ENCODE measurements around the gene CDC20. TPM values are rescaled to one million over a fixed set of nuclear protein-coding genes. Genes with fewer than 3 reads are reported as not detected.

CDC20 gene
- total and polyA plus RNA-seq, 2 experiments from 2014 or later = 207 to 252 TPM

- Mint-ChIP-seq H3K4me1 (peaks cover 25% of the 10 kb centered on the region), H3K27ac (no peak overlapping the region), H3K9me3 (no peaks in the 10 kb centered on the region; the same call in 2 of the 3 replicates), H3K4me3 (no peak overlapping the region), H3K36me3 (ENCODE audit: low read depth) (no peaks in the 10 kb centered on the region), H3K27me3 (ENCODE audit: insufficient read depth, low read depth, poor library complexity) (no peaks in the 10 kb centered on the region)
- Histone ChIP-seq H3K27ac (ENCODE audit: low read depth) (no peak overlapping the region), H3K4me1 (ENCODE audit: insufficient read depth) (peaks cover 11% of the 10 kb centered on the region), H3K36me3 (ENCODE audit: insufficient read depth) (no peaks in the 10 kb centered on the region), H2AFZ (no peak overlapping the region), H3F3A (replicated peaks; ENCODE audit: low read depth) (peaks cover 10% of the 10 kb centered on the region; the same call in 1 of the 2 replicates), H3K4me2 (no peak overlapping the region), H3K79me2 (replicated peaks; ENCODE audit: insufficient read depth) (no peaks in the 10 kb centered on the region), H4K20me1 (replicated peaks; ENCODE audit: insufficient read depth) (no peaks in the 10 kb centered on the region), H3K4me3 (no peak overlapping the region), H3K27me3 (ENCODE audit: insufficient read depth) (peaks cover 18% of the 10 kb centered on the region), H3K9me2 (ENCODE audit: insufficient read depth) (no peaks in the 10 kb centered on the region)
- no peak for DNase-seq (ENCODE audit: low spot score)
- no peak for ATAC-seq
- TF ChIP-seq CREB1 (CRISPR knock-in tag; IDR thresholded peaks at IDR 0.05; ENCODE audit: low read depth) = no peak
- no peak for TF ChIP-seq NANOG (IDR thresholded peaks at IDR 0.05; ENCODE audit: borderline replicate concordance)
- TF ChIP-seq POLR2AphosphoS5 (IDR thresholded peaks at IDR 0.05; ENCODE audit: low read depth) = no peak
- no peak for TF ChIP-seq REST (IDR thresholded peaks at IDR 0.05; ENCODE audit: unreplicated experiment)
- no peak for TF ChIP-seq EZH2 (IDR thresholded peaks at IDR 0.05; ENCODE audit: low read depth, unreplicated experiment)
- no peak for TF ChIP-seq JUNB (IDR thresholded peaks at IDR 0.05; ENCODE audit: unreplicated experiment)
- TF ChIP-seq EZH2phosphoT487 (IDR thresholded peaks at IDR 0.05; ENCODE audit: unreplicated experiment) = no peak
- TF ChIP-seq CTCF (conservative IDR thresholded peaks at IDR 0.05; ENCODE audit: low read depth in 2 of 2) = no peak
- TF ChIP-seq, protein P1, sequence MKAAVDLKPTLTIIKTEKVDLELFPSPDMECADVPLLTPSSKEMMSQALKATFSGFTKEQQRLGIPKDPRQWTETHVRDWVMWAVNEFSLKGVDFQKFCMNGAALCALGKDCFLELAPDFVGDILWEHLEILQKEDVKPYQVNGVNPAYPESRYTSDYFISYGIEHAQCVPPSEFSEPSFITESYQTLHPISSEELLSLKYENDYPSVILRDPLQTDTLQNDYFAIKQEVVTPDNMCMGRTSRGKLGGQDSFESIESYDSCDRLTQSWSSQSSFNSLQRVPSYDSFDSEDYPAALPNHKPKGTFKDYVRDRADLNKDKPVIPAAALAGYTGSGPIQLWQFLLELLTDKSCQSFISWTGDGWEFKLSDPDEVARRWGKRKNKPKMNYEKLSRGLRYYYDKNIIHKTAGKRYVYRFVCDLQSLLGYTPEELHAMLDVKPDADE (IDR thresholded peaks at IDR 0.05) = no peak
- no peak for TF ChIP-seq ZNF462 (CRISPR knock-in tag; IDR thresholded peaks at IDR 0.05)
- no peak for TF ChIP-seq ZNF114 (CRISPR knock-in tag; IDR thresholded peaks at IDR 0.05)
- TF ChIP-seq STAT1 (IDR thresholded peaks at IDR 0.05; ENCODE audit: unreplicated experiment) = no peak
- no peak for TF ChIP-seq ZNF331 (CRISPR knock-in tag; IDR thresholded peaks at IDR 0.05; ENCODE audit: low read depth)
These were observed 13.7 kb upstream of the CDC20 start for GRCh38 chr1:43345120-43345519.

All from GM23338 (cell line).